ENCODE results near the gene PRR5L.
"Not testable (repeated sequence)": the region's sequence is repeated elsewhere in the genome, so short reads cannot be mapped to it uniquely, and the experiment has no call there.

Gene PRR5L

DNA sequence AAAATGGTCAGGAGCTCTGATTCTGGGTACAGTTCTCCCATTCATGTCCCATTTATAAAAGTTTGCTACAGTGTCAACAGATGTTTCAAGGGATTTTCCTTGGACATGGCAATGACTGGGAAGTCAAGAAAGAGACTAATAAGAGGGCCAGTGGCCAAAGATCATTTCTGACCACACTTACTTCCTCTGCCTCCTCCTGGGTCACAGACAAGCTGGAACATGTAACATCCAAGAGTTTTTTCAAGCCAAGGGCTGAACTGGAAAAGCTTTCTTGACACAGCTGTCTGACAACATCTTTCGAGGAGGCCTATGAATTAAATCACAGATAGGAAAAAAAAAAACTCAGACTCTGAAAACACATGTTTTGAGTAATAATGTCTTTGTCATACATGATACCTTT is 15.6 kb upstream of the PRR5L start:
- DNase-seq (ENCODE audit: extremely low read depth in 1 of 2, low read depth in 1 of 2), result no peak

DNA sequence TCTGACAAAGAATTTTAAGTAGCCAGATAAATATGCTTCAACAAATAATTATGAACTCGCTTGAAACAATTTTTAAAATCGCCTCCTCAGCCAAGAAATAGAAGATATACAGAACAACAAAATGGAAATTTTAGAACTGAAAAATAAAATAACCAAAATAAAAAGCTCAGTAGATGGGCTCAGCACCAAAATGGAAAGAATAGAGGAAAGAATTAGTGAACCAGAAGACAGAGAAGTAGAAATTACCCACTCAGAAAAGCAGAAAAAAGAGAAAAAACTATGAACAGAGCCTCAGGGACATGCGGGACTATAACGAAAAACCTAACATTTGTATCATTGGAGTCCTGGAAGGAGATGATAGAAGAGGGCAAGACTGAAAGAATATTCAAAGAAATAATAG is 14.2 kb upstream of the PRR5L start:
- no peak for DNase-seq (ENCODE audit: extremely low read depth in 1 of 2, low read depth in 1 of 2)

DNA sequence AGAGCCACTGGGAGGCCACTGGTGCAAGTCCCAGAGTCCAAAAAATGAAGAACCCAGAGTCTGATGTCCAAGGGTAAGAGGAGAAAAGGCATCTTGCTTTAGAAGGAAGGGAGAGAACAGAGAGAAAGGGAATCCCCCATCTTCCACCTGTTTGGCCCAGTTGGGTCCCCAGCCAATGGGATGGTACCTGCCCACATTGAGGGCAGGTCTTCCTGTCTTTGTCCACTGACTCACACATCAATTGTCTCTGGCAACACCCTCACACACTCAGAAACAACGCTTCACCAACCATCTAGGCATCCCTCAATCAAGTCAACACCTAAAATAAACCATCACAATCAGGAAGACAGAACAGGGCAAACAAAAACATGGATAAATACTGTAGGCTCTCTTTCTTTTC is 13.2 kb upstream of the PRR5L start:
- no peak for DNase-seq (ENCODE audit: extremely low read depth in 1 of 2, low read depth in 1 of 2)

DNA sequence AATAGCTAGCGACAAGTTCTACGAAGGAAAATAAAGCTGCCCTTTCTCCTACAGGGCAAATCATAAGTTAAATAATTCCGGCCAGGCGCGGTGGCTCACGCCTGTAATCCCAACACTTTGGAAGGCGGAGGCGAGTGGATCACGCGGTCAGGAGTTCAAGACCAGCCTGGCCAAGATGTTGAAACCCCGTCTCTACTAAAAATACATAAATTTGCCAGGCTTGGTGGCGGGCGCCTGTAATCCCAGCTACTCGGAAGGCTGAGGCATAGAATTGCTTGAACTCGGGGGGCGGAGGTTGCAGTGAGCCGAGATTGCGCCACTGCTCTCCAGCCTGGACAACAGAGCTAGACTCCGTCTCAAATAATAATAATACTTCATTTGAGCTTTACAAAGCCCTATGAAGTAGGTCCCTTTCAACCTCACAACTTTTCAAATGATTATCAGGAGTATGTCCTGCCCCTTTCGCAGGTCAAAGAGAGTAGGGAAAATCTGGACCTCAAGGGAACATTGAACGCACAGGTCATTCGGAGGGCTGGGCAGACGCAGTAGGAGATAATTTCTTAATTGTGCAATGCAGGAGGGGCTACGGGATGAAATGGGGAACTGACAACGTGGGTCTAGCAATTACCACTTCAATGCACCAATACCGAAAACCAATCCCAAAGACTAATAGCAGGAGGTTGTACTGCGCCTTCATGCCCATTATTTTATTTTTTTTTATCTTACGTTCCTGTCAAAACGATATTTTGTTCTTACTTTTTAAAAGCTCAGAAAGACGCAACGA is 7.5 kb upstream of the PRR5L start:
- no peak for DNase-seq (ENCODE audit: extremely low read depth in 1 of 2, low read depth in 1 of 2)

DNA sequence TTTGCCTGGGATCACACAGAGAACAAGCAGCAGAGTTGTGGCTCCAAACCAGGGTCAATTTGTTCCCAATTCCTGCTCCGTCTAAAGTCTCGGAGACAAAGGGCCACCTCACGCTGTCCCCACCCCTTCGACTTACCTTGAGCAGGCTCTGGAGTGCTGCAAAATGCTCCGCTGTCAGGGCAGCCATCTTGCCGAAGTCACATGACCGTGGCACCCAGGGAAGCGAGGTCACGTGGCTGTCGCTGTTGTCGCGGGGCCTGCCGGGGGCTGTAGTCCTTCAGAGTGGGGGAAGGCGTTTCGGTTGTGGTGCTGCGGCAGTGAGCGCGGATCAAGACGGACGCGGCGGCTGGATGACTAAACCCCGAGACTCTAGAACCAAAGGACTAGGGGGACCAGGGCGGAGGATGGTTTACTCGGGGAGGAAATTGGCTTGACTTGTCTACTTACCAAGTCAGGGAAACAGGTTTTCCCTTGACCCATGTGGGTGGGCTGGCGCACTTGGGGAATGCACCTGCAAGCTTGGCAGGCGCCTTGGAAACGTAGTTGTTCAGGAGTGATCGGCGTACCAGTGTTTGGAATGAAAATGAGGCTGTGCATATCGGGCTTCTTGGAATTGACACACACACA is 6.7 kb upstream of the PRR5L start, which contains the start of gene COMMD9:
TSS of gene COMMD9 (minus strand) at position 199 of the 627 bp plus-strand sequence. CDS start at position 187, 12 bp downstream.
- peak; percentile 82 to 90 for DNase-seq (ENCODE audit: extremely low read depth in 1 of 2, low read depth in 1 of 2)

DNA sequence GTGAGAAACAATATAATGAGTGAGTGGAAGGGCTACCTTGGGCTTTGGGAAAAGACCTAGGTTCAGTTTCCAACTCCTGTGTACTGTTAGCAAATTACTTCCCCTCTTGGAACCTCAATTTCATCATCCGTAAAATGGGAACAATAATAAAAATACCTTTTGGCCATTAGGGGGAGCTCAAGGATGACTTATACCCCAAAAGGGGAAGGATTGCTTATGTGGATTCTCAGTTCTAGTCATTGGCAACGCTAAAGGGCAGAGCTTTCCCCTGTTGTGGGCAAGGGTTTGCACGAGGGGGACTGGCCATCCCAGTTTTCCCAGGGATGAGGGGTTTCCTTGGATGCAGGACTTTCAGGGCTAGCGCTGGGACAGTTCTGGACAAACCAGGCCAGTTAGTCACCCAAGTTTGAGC is 3.8 kb upstream of the PRR5L start:
- DNase-seq (ENCODE audit: extremely low read depth in 1 of 2, low read depth in 1 of 2), result no peak

DNA sequence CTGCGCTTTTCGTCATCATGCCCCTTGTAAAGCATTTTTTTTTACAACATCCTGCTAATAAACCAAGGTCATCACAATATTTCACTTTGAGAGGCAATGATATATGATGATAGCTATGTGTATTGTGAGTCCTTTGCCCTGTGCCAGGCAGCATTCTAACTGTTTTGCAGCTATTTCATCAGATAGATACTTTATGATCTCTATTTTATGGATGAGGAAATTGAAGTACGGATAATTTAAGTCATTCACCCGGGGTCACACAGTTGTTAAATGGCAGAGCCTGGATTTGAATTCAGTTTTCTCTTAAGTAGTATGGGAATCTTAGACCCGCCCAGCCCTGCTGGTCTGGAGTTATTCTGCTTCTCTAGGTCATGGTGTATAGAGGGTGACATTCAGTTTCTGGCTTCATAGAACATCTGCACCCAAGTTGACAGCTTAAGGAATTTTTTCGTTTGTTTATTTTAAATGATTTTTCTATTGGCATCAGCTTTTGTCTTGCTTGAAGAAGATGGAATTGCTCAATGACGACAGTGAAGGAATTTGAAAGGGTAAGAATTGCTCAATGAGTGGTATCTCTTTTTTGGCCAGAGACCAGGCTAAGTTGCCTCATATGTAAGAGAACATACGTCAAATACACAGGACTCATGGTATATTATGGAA is 926 bp downstream of the PRR5L start:
- no peak for DNase-seq (ENCODE audit: extremely low read depth in 1 of 2, low read depth in 1 of 2)

DNA sequence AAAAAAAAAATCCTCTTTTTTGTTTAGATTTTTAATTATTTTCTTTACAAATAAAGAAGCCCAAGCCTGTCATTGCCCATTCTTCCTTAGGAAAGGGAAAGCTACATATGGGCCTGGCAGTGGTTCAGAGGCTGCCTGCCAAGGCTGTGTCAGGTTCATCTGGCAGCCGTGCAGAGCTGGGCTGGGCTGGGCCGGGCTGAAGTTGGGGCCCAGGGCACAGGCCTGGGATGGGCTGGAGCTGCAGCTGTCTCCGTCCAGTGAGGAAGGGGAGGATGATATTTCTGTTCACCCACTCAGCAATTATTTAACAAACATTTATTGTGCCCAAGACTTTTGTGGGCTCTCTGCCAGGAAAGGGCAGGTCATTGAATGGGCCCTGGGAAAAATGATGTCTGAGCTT is 4.6 kb downstream of the PRR5L start:
- DNase-seq (ENCODE audit: extremely low read depth in 1 of 2, low read depth in 1 of 2), result no peak

DNA sequence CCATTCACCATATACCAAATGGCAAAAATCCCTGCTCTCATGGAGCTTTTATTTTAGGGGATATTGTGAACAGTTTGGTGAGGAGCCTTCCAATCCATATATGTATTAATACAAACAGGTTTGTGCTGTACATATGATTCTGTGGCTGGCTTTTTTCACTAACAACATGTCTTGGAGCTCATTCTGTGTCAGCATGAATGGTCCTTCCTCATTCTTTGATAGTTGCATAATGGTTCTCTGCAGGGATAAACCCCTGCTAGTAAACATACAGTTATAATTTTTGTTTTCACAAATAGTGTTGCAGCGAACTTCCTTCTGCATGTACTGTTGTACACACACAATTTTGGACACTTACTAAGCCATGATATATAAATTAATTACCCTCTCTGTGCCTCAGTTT is 8.3 kb downstream of the PRR5L start:
- DNase-seq (ENCODE audit: extremely low read depth in 1 of 2, low read depth in 1 of 2), result no peak

DNA sequence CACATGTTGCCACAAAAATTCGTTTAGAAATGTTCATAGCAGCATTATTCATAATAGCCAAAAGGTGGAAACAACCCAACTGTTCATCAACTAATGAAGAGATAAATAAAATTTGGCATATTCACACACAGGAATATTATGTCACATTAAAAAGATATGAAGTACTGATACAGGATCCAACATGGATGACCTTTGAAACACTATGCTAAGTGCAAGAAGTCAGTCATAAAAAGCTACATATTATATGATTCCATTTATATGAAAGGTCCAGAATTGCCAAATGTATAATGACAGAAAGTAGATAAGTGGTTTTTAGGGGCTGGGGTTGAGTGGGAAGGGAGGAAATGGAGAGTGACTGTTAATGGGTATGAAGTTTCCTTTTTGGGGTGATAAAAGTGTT is 9.0 kb downstream of the PRR5L start:
- no peak for DNase-seq (ENCODE audit: extremely low read depth in 1 of 2, low read depth in 1 of 2)

DNA sequence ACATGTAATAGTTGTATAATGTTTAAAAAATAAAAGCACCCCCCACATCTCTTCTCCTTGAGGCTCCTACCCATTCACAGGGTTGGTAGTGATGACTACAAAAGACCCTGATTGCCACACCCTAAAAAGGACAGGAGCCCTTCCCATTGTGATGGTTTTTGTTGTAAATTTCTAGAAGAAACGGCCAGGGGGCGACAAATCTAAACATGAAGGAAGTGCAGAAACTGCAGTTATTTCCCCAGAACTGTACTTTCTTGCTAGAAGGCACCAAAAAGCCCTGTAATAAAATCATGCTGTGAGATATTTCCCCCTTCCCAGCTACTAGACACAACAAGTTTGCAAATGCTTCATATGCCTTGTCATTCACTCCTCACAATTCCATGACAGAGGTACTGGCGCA is 10.8 kb downstream of the PRR5L start:
- no peak for DNase-seq (ENCODE audit: extremely low read depth in 1 of 2, low read depth in 1 of 2)

DNA sequence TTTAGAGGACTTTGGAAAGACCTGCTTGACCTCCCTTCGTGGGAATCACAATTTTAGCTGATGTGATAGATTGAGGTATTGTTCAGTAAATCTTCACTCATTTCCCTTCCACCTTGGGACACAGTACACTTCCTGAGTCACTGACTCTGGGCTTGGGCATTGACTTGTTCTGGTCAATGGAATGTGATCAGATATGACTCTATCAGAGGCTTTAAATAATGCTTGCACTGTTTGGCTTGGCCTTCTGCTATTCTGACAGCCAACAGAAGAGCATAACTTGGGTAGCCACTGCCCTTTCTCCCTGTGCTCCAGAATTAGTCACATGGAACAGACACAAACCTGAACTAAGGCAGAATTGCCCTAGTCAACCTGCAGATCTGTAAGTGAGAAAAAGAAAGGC is 12.5 kb downstream of the PRR5L start:
- DNase-seq (ENCODE audit: extremely low read depth in 1 of 2, low read depth in 1 of 2), result no peak

DNA sequence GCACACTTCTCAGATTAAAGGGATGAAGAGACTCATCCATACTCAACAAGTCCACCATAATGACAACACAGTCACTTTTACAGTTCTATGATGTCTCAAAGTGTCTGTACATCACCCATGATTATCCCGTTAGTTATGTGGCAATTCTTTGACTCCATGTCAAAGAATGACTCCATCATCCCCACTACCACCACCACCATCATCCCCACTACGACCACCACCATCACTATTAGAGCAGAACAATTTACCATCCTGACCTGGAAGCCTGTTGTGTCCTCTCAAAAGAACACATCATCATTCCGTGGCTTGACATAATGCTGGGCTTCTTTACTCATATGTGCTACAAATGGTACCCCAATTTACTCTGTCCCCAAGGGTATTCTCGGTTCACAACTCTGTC is 13.7 kb downstream of the PRR5L start:
- DNase-seq (ENCODE audit: extremely low read depth in 1 of 2, low read depth in 1 of 2), result no peak

DNA sequence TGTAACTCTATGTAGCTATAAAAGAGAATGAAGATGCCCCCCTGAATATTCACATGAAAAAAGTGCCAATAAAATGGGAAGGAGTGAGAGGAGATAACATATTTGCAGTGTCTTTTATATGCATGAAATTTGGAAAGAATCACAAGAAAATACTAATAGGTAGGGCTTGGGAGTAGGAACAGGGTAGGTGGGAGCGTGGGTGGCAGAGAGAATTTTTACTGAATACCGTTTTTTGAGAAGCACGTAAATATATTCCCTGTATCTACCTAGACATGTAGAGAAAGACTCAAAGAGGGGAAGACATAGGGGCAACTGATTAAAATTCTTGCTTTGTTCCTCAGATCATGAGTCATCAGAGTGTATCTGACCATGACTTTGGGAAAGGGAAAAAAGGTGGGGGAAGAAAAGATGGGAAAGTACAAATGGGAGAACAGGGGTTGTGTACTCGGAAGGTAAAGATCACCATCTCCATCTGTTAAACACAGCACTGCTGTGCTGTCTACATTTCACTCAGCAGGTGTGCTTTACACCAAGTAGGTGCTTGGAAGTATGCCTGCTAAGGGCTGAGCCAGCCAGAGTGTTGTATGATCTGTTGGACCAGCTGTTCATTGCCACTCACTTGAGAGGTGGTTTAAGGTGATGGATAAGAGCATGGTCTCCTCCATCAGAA is 16.0 kb downstream of the PRR5L start:
- DNase-seq (ENCODE audit: extremely low read depth in 1 of 2, low read depth in 1 of 2), result no peak

DNA sequence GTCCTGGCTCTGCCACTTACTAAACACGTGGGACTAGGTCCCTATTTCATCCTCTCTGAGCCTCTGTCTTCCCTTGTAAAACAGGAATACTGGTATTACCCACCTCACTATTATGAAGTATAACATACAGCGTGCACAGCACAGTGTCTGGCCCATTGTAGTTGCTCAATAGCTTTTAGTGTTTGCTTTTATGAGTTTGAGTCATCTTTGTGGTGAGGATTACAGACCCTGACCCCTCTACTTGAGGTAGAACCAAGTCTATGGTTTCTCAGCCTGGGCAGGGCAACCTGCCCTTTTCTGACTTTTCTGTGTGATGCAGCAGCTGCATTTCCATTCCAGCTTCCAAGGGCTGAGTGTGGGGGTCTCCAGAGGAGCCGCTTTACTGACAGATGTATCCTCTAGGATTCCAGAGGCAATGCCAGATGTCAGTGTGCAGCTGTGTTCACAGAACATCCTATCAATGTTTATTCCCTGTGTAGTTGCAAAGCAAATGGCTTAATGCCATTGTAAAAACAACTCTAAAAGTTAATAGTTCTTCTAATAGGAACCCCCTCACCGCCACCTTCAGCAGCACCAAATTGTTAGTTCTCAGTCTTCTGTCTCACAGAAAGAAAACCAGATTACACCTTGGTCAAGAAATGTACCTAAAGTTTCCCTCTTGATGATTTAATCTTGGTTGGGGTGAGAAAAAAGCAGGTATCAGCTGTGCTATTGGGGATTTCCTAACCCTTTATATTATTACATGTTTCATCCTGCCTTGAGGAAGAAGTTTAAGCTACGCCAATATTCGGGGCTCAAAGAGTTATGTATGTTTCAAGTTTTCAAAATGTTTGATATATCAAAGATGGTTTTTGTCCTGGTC is 16.8 kb downstream of the PRR5L start:
- no peak for DNase-seq (ENCODE audit: extremely low read depth in 1 of 2, low read depth in 1 of 2)

DNA sequence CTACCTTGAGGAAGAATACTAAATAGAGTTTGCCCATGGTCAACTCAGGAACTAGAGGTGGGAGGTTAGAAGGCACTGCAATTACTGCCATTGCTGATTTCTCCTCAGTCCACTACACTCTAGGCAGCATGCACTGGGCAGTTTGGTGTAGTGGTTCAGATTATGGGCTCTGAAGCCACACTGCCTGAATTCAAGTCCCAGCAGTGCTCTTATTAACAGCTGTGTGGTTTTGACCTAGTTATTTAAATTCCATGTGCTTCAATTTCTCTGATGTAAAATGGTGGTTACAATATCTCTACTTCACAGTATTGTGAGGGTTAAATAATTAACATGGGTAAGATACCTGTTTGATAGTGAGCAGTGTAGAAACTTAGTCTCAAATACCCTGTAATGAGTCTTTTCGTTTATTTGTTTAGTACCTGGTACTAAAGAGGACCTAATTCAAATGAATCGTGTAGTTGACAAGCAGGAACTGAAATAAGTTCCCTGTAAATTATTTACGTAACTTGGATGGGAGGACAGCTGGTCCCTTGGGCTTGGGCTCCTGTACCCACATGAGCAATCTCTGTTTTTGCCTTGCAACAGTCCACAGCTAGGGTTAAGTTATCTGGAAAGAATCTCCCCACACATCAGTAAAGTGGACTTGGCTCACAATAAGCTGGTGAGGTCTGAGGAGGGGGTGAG is 17.8 kb downstream of the PRR5L start:
- DNase-seq (ENCODE audit: extremely low read depth in 1 of 2, low read depth in 1 of 2), result no peak

DNA sequence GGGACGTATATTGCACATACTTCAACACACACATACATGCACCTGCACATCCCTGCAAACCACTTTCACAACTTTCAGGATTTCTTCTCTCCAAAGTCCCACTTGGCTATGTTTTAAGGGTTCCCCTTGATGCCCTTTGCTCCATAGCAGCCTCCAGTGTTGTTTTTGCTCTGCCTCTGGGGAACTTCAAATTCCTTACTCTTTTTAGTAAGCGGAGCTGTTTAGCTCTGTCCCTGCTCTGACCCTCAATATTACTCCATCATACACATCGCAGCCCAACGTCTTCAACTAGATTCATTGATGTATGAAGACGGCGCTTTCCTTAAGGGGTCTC is 18.3 kb downstream of the PRR5L start:
- DNase-seq (ENCODE audit: extremely low read depth in 1 of 2, low read depth in 1 of 2), result no peak

DNA sequence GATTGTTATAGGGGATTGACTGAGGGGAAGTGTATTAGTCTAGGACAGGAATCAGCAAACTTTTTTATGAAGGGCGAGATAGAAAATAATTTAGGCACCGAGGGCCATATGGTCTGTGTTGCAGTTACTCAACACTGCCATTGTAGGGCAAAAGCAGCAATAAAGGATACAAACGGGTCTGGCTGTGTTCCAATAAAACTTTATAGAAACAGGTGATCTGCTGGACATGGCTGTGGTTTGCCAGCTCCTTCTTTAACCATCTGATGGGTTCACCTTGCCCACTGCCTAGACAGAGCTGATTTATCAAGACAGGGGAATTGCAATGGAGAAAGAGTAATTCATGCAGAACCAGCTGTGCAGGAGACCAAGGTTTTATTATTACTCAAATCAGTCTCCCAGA is 20.0 kb downstream of the PRR5L start:
- DNase-seq (ENCODE audit: extremely low read depth in 1 of 2, low read depth in 1 of 2), result no peak

DNA sequence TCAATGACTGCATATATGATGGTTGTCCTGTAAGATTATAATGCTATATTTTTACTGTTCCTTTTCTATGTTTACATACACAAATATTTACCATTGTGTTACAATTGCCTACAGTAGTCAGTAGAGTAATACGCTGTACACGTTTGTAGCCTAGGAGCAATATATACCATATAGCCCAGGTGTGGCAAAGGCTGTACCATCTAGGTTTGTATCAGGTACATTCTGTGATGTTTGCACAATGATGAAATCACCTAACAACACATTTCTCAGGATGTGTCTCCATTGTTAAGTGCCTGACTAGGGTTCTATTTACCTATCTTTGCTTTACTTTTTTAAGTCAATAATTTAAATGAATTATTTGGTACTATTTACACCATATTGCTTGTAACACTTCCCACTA is 21.9 kb downstream of the PRR5L start:
- no peak for DNase-seq (ENCODE audit: extremely low read depth in 1 of 2, low read depth in 1 of 2)

DNA sequence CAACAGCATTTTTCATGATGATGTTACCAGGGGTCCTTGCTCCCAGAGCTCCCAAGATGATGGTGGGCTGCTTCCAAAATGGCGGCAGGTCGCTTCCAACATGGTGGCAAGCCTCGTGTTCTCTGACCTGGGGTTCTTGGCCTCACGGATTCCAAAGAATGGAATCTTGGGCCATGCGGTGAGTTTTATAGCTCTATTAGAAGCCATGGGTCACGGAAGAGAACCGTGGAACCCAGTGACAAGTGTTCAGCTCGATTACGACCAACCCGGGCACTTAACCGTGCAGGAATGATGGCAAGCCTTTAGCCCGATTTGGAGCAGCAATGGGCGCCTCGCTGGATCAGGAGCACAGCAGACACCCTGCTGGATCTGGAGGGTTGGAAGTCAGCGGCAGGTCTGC is 28.9 kb downstream of the PRR5L start:
- DNase-seq (ENCODE audit: extremely low read depth in 1 of 2, low read depth in 1 of 2), result not testable (repeated sequence)

All from activated CD8-positive, alpha-beta memory T cell treated with anti-CD3 and anti-CD28 coated beads for 1 hour (primary cell).